ENCODE data around the gene NAA40.

Gene NAA40

DNA sequence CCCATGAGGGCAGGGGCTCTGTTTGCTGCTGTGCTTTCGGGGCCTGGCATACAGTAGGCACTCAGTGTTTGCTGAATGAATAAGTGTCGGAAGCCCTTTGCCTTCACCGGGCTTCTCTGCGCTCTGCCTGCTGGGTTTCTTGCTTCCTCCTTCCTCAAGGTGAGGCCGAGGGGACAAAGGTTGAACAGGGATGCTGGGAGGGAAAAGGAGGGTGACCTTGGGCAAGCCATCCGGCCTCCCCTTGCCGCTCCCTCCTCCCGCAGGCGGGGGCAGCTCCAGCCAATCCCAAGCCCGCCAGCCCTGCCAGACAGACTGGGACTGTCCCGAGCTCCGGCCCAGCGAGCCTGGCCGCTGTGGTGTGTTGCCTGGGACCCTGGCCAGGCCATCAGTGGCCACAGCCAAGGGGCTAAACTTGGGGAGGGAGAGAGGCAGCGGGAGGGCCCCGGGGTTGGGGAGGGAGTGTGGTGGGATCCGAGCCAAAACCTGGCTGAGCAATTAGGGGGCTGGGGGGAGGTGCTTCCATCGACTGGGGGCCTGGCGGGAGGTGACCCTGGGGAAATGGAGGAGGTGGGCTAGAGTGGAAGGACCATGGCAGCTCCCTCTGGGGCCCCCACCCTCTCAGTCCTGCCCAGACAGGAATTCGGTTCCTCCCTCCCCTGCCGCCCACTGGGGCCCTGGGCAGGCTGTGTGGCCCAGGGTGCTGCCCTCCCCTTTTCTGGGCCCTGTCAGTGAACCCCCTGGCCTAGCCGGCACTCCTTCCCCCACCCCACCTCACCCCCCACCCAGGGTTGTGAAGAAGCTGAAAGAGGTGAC is 18.5 kb upstream of the NAA40 start:
- DNase-seq (no peak), ATAC-seq (ENCODE audit: insufficient read depth, low read depth) (no peak)
- H3K4me2 ChIP-seq (ENCODE audit: insufficient read depth, low read length): no peak overlapping the region
- H3K4me1 ChIP-seq (ENCODE audit: insufficient read depth, low read length): peaks cover 25% of the 10 kb centered on the region
- no peak overlapping the region for H2AFZ ChIP-seq (ENCODE audit: low read depth, low read length)
- H3K27ac ChIP-seq (ENCODE audit: low read length): no peak overlapping the region
- no peak overlapping the region for H3K9ac ChIP-seq (ENCODE audit: low read depth, low read length)
- no peak overlapping the region for H3K4me3 ChIP-seq (ENCODE audit: low read depth in 1 of 2, low read length in 2 of 2)
- peaks cover 4% of the 10 kb centered on the region for H3K27me3 ChIP-seq (ENCODE audit: insufficient read depth, low read length, poor library complexity)
- H3K79me2 ChIP-seq (ENCODE audit: insufficient read depth, low read length): no peaks in the 10 kb centered on the region
- H4K20me1 ChIP-seq (ENCODE audit: insufficient read depth, low read length): no peaks in the 10 kb centered on the region
- no peaks in the 10 kb centered on the region for H3K36me3 ChIP-seq (ENCODE audit: insufficient read depth, low read length)
- H3K9me3 ChIP-seq (ENCODE audit: insufficient read depth, low read length, severe bottlenecking): no peaks in the 10 kb centered on the region
- no peak for TF ChIP-seq EZH2 (IDR thresholded peaks at IDR 0.05; ENCODE audit: borderline replicate concordance, low read depth, low read length, severe bottlenecking)
- TF ChIP-seq, protein P1, sequence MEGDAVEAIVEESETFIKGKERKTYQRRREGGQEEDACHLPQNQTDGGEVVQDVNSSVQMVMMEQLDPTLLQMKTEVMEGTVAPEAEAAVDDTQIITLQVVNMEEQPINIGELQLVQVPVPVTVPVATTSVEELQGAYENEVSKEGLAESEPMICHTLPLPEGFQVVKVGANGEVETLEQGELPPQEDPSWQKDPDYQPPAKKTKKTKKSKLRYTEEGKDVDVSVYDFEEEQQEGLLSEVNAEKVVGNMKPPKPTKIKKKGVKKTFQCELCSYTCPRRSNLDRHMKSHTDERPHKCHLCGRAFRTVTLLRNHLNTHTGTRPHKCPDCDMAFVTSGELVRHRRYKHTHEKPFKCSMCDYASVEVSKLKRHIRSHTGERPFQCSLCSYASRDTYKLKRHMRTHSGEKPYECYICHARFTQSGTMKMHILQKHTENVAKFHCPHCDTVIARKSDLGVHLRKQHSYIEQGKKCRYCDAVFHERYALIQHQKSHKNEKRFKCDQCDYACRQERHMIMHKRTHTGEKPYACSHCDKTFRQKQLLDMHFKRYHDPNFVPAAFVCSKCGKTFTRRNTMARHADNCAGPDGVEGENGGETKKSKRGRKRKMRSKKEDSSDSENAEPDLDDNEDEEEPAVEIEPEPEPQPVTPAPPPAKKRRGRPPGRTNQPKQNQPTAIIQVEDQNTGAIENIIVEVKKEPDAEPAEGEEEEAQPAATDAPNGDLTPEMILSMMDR (IDR thresholded peaks at IDR 0.05; ENCODE audit: borderline replicate concordance, extremely low read depth, low read length, poor library complexity, severe bottlenecking): no peak

DNA sequence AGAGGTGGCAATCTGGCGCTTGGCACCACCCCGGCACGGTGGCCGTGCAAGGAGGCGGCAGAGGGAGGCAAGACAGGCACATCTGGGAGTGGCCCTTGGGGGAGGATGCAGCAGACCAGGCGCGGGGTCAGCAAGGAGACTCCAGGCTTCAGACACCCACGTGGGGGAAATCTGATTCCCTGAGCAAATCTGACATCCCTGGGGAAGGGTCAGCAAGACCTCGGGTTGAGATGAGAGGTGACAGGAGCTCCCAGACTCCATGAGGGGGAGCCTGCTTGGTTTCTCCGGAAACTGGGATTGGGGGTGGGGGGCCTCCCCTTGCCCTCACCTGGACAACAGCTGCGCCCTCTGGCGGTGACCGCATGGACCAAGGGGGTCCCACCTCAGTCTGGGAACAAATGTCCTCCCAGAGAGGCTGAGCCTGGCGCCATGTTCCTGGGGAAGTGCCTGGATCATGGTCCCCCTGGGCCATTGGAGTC is 17.8 kb upstream of the NAA40 start:
- Histone ChIP-seq H3K36me3 (ENCODE audit: insufficient read depth, low read length) (no peaks in the 10 kb centered on the region), H3K4me2 (ENCODE audit: insufficient read depth, low read length) (no peak overlapping the region), H3K79me2 (ENCODE audit: insufficient read depth, low read length) (no peaks in the 10 kb centered on the region), H3K27me3 (ENCODE audit: insufficient read depth, low read length, poor library complexity) (peaks cover 4% of the 10 kb centered on the region), H4K20me1 (ENCODE audit: insufficient read depth, low read length) (no peaks in the 10 kb centered on the region), H3K4me3 (ENCODE audit: low read depth in 1 of 2, low read length in 2 of 2) (no peak overlapping the region), H3K27ac (ENCODE audit: low read length) (no peak overlapping the region), H3K9me3 (ENCODE audit: insufficient read depth, low read length, severe bottlenecking) (no peaks in the 10 kb centered on the region), H3K4me1 (ENCODE audit: insufficient read depth, low read length) (peaks cover 21% of the 10 kb centered on the region), H3K9ac (ENCODE audit: low read depth, low read length) (no peak overlapping the region), H2AFZ (ENCODE audit: low read depth, low read length) (no peak overlapping the region)
- ATAC-seq (ENCODE audit: insufficient read depth, low read depth) (no peak), DNase-seq (no peak)
- TF ChIP-seq, protein P1 (IDR thresholded peaks at IDR 0.05; ENCODE audit: borderline replicate concordance, extremely low read depth, low read length, poor library complexity, severe bottlenecking): no peak
- no peak for TF ChIP-seq EZH2 (IDR thresholded peaks at IDR 0.05; ENCODE audit: borderline replicate concordance, low read depth, low read length, severe bottlenecking)

DNA sequence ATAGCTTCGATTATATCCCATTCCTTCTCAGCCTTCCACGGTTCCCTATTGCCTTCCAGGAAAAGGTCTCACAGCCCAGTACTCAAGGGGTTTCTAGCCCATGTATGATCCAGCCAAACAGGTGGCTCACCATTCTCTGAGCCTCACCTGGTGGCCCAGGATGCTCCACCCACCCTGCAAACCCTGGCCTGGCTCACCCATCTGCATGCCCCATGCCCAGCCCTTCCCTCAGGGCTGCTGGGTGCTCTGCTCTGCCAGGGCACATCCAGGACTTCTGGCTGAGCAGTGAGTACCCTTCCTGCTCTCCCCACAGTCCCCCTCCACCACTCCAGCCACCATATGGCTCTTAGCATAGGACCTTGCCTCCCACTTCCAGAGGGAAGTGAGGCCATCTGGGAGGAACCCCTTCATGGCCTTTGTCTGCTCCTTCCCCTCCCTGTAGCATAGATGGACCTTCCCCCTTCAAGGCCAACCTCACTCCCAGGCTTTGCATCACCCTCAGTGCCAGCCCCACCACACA is 16.1 kb upstream of the NAA40 start:
- no peak for DNase-seq
- peaks cover 8% of the 10 kb centered on the region for H3K4me1 ChIP-seq (ENCODE audit: insufficient read depth, low read length)
- H3K27ac ChIP-seq (ENCODE audit: low read length): no peak overlapping the region
- no peak overlapping the region for H3K4me2 ChIP-seq (ENCODE audit: insufficient read depth, low read length)
- H3K27me3 ChIP-seq (ENCODE audit: insufficient read depth, low read length, poor library complexity): peaks cover 4% of the 10 kb centered on the region
- no peak for ATAC-seq (ENCODE audit: insufficient read depth, low read depth)
- H3K79me2 ChIP-seq (ENCODE audit: insufficient read depth, low read length): no peaks in the 10 kb centered on the region
- no peaks in the 10 kb centered on the region for H3K36me3 ChIP-seq (ENCODE audit: insufficient read depth, low read length)
- H3K9me3 ChIP-seq (ENCODE audit: insufficient read depth, low read length, severe bottlenecking): no peaks in the 10 kb centered on the region
- H3K9ac ChIP-seq (ENCODE audit: low read depth, low read length): no peak overlapping the region
- H4K20me1 ChIP-seq (ENCODE audit: insufficient read depth, low read length): no peaks in the 10 kb centered on the region
- TF ChIP-seq, protein P1 (IDR thresholded peaks at IDR 0.05; ENCODE audit: borderline replicate concordance, extremely low read depth, low read length, poor library complexity, severe bottlenecking): no peak
- no peak for TF ChIP-seq EZH2 (IDR thresholded peaks at IDR 0.05; ENCODE audit: borderline replicate concordance, low read depth, low read length, severe bottlenecking)
- no peak overlapping the region for H3K4me3 ChIP-seq (ENCODE audit: low read depth in 1 of 2, low read length in 2 of 2)
- no peak overlapping the region for H2AFZ ChIP-seq (ENCODE audit: low read depth, low read length)
